ELF-1 (cell line): ENCODE results near the gene CSTF3.
A peak's percentile ranks its signal among the peaks of the same experiment; 100 is the strongest.
"Not testable (repeated sequence)": the region's sequence is repeated elsewhere in the genome, so short reads cannot be mapped to it uniquely, and the experiment has no call there.

Experiments
- DNase-seq: peaks from one replicate; pipeline ENCODE4 v3.0.0-alpha.2; 2016; ENCODE audit warnings: low read depth, low spot score

Gene CSTF3

GRCh38 chr11:33086017-33086416 lies 75.3 kb downstream of the CSTF3 start:
- DNase-seq, result no peak

- DNase-seq, result no peak
Observed at GRCh38 chr11:33083918-33084317, 77.4 kb downstream of the CSTF3 start.

- DNase-seq, result no peak
Observed at GRCh38 chr11:33072465-33072864, 88.8 kb downstream of the CSTF3 start.

- DNase-seq, result no peak
Observed at GRCh38 chr11:33068611-33069340, 92.5 kb downstream of the CSTF3 start.

- no peak for DNase-seq
Observed at GRCh38 chr11:33067294-33067693, 94.0 kb downstream of the CSTF3 start.

- peak; percentile 93 for DNase-seq
Observed at GRCh38 chr11:33065445-33066178, 95.7 kb downstream of the CSTF3 start.

- no peak for DNase-seq
Observed at GRCh38 chr11:33064866-33065265, 96.4 kb downstream of the CSTF3 start.

- no peak for DNase-seq
Observed at GRCh38 chr11:33064033-33064825, 97.1 kb downstream of the CSTF3 start.

GRCh38 chr11:33063326-33063881 lies 97.9 kb downstream of the CSTF3 start:
- DNase-seq, result no peak

- DNase-seq, result no peak
Observed at GRCh38 chr11:33062137-33062536, 99.1 kb downstream of the CSTF3 start.

GRCh38 chr11:33060271-33060670 lies 101.0 kb downstream of the CSTF3 start:
- DNase-seq, result no peak

- DNase-seq, result no peak
Observed at GRCh38 chr11:33059331-33060007, 101.8 kb downstream of the CSTF3 start.

- no peak for DNase-seq
Observed at GRCh38 chr11:33057284-33057683, 104.0 kb downstream of the CSTF3 start.

- DNase-seq, result no peak
Observed at GRCh38 chr11:33055375-33055774, 105.9 kb downstream of the CSTF3 start.

- DNase-seq, result no peak
Observed at GRCh38 chr11:33052231-33052630, 109.0 kb downstream of the CSTF3 start.

- DNase-seq, result peak; percentile 78
Observed at GRCh38 chr11:33049565-33050408, 111.5 kb downstream of the CSTF3 start.

GRCh38 chr11:33048701-33049100 lies 112.6 kb downstream of the CSTF3 start:
- DNase-seq, result not testable (repeated sequence)

GRCh38 chr11:33045551-33046255 lies 115.6 kb downstream of the CSTF3 start:
- peak; percentile 31 for DNase-seq

GRCh38 chr11:33044285-33044756 lies 117.0 kb downstream of the CSTF3 start:
- no peak for DNase-seq
